ACC112 (cell line): Measurements from ENCODE around the gene EIF5AL1.
A peak's percentile ranks its signal among the peaks of the same experiment; 100 is the strongest.

Source experiments
- H2AFZ ChIP-seq: fragments of 200-600 bp; sonication (generic); one replicate; pipeline ENCODE4 v1.6.0; 2017; ENCODE audit warnings: antibody characterized with exemption, low read length; ENCODE audit not compliant: unreplicated experiment
- H3K27ac ChIP-seq: fragments of 200-600 bp; sonication (generic); 2 replicates; pipeline ENCODE4 v1.5.1; 2014; ENCODE audit warnings: low read depth, mild to moderate bottlenecking, antibody characterized with exemption, low read length, moderate library complexity
- H3K27me3 ChIP-seq: fragments of 200-600 bp; sonication (generic); 2 replicates; pipeline ENCODE4 v1.6.1; 2014; ENCODE audit warnings: mild to moderate bottlenecking, antibody characterized with exemption, low read length, moderate library complexity, mixed read lengths; ENCODE audit not compliant: insufficient read depth
- H3K36me3 ChIP-seq: fragments of 200-600 bp; sonication (generic); 2 replicates; pipeline ENCODE4 v1.6.1; 2016; ENCODE audit warnings: mild to moderate bottlenecking, antibody characterized with exemption, low read length, moderate library complexity, mixed read lengths; ENCODE audit not compliant: insufficient read depth
- H3K4me1 ChIP-seq: fragments of 200-600 bp; sonication (generic); one replicate; pipeline ENCODE4 v1.6.1; 2016; ENCODE audit warnings: low read length, mixed read lengths; ENCODE audit not compliant: insufficient read depth, unreplicated experiment, control insufficient read depth
- H3K4me3 ChIP-seq: fragments of 200-600 bp; sonication (generic); 2 replicates; pipeline ENCODE4 v1.5.1; 2014; ENCODE audit warnings: mild to moderate bottlenecking, low read depth, low read length
- H3K79me2 ChIP-seq: fragments of 200-600 bp; sonication (generic); one replicate; pipeline ENCODE4 v1.6.0; 2016; ENCODE audit warnings: low read length; ENCODE audit not compliant: control insufficient read depth, unreplicated experiment, insufficient read depth

The EIF5AL1 gene

GRCh38 chr10:79487296-79488194 is 24.8 kb upstream of the EIF5AL1 start:
- peaks cover 28% of the 10 kb centered on the region for H3K4me1 ChIP-seq
- no peaks in the 10 kb centered on the region for H3K79me2 ChIP-seq
- peak overlapping the region; percentile 85 for H2AFZ ChIP-seq
- peak overlapping the region; percentile 13; the same call in 1 of the 2 replicates for H3K4me3 ChIP-seq
- H3K27me3 ChIP-seq, result no peaks in the 10 kb centered on the region
- peak overlapping the region; percentile 71 for H3K27ac ChIP-seq
- no peaks in the 10 kb centered on the region for H3K36me3 ChIP-seq

GRCh38 chr10:79488336-79488735 is 24.0 kb upstream of the EIF5AL1 start:
- no peaks in the 10 kb centered on the region for H3K36me3 ChIP-seq
- peak overlapping the region; percentile 71 for H3K27ac ChIP-seq
- peaks cover 24% of the 10 kb centered on the region for H3K4me1 ChIP-seq
- H3K27me3 ChIP-seq, result no peaks in the 10 kb centered on the region
- H3K4me3 ChIP-seq, result peak overlapping the region; percentile 13; the same call in 1 of the 2 replicates
- no peaks in the 10 kb centered on the region for H3K79me2 ChIP-seq
- H2AFZ ChIP-seq, result peak overlapping the region; percentile 85

GRCh38 chr10:79488870-79489269 is 23.5 kb upstream of the EIF5AL1 start:
- Histone ChIP-seq H2AFZ (peak overlapping the region; percentile 53), H3K36me3 (no peaks in the 10 kb centered on the region), H3K4me1 (peaks cover 19% of the 10 kb centered on the region), H3K27me3 (no peaks in the 10 kb centered on the region), H3K4me3 (0 out of 2 replicates have a peak overlapping the region, but pooled peaks have one; percentile 4), H3K27ac (peak overlapping the region; percentile 71; the same call in 1 of the 2 replicates), H3K79me2 (no peaks in the 10 kb centered on the region)

DNA sequence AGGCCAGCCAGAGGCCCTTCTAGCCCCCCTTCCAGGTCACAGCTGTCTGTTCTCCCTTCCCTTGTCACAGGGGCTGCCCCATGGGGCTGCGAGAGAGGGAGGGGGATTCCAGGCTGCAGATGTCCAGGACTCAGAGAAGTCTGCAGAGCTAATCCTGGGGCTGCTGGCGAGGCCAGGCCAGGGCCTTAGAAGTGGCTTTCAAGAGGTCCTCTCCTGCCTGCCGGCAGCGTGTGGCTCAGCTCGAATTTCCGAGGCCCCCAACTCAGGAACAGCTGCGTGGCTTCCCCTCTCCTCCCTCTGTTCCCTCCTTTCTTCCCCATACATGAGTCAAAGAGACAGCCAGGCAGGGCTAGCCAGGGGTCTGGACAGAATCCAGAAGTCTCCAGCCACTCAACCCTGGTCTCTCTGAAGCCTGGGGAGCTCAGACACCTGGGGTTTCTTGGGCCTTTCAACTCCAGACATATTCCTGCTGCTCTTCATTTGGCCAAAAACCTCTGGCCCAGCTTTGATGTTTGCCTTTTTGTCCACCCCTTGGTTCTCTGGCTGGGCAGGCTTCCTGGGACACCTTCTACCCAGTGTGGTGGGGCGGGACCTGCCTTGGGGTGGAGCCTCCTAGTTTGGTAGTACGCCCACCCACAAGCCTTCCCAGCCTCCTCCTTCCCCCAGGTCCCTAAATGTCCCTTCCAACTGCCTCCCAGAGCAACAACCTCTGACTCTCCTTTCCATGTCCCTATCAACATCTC is 21.8 kb upstream of the EIF5AL1 start:
- Histone ChIP-seq H3K79me2 (no peaks in the 10 kb centered on the region), H3K4me3 (no peak overlapping the region), H3K27me3 (no peaks in the 10 kb centered on the region), H3K27ac (no peak overlapping the region), H3K4me1 (peaks cover 17% of the 10 kb centered on the region), H3K36me3 (no peaks in the 10 kb centered on the region), H2AFZ (no peak overlapping the region)

DNA sequence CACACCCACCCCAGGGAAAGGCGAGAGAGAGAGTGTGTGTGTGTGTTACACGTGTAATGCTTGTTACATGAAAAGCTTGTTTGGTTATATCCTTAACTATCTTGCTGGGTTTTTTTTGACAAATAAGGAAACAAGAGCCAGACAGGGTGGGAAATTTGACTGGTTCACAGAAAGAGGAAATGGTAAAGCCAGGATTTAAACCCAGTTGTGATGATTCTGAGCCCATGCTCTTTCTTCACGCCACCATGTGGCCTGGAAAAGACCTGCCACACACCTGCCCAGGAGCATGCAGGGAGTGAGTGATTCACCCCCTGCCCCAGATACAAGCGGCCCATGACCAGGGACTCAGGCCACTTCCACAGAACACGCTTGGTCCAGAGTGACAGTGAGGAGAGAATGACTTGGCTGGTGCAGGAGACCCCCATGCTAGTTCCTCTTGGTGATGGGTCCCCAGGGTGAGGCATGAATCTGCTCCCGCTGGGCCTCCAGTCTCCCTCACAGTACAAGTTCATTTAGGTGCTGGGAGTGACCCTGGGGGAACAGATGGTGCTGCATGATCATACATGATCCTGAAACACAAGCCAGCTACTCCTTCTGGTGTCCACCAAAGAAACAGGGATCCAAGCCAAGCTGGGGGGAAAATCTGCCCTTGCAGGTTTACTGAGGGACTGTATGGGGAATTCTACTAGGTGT is 21.0 kb upstream of the EIF5AL1 start:
- Histone ChIP-seq H3K4me1 (peaks cover 17% of the 10 kb centered on the region), H2AFZ (no peak overlapping the region), H3K4me3 (no peak overlapping the region), H3K36me3 (no peaks in the 10 kb centered on the region), H3K27ac (no peak overlapping the region), H3K79me2 (no peaks in the 10 kb centered on the region), H3K27me3 (0 out of 2 replicates have a peak, but pooled peaks cover 6% of the 10 kb centered on the region)

GRCh38 chr10:79492256-79492655 is 20.1 kb upstream of the EIF5AL1 start:
- H3K36me3 ChIP-seq, result no peaks in the 10 kb centered on the region
- peaks cover 15% of the 10 kb centered on the region; the same call in 1 of the 2 replicates for H3K27me3 ChIP-seq
- H3K4me1 ChIP-seq, result peaks cover 17% of the 10 kb centered on the region
- no peak overlapping the region for H3K27ac ChIP-seq
- H3K79me2 ChIP-seq, result no peaks in the 10 kb centered on the region
- H2AFZ ChIP-seq, result no peak overlapping the region
- no peak overlapping the region for H3K4me3 ChIP-seq

GRCh38 chr10:79492839-79493238 is 19.5 kb upstream of the EIF5AL1 start:
- Histone ChIP-seq H3K36me3 (no peaks in the 10 kb centered on the region), H3K27ac (no peak overlapping the region), H3K4me3 (no peak overlapping the region), H3K79me2 (no peaks in the 10 kb centered on the region), H3K4me1 (peaks cover 12% of the 10 kb centered on the region), H2AFZ (no peak overlapping the region), H3K27me3 (peaks cover 19% of the 10 kb centered on the region; the same call in 1 of the 2 replicates)

- Histone ChIP-seq H3K36me3 (no peaks in the 10 kb centered on the region), H3K27me3 (peaks cover 24% of the 10 kb centered on the region; the same call in 1 of the 2 replicates), H2AFZ (no peak overlapping the region), H3K4me1 (peaks cover 3% of the 10 kb centered on the region), H3K79me2 (no peaks in the 10 kb centered on the region), H3K27ac (no peak overlapping the region), H3K4me3 (no peak overlapping the region)
Measured at GRCh38 chr10:79493806-79494205, 18.5 kb upstream of the EIF5AL1 start.

DNA sequence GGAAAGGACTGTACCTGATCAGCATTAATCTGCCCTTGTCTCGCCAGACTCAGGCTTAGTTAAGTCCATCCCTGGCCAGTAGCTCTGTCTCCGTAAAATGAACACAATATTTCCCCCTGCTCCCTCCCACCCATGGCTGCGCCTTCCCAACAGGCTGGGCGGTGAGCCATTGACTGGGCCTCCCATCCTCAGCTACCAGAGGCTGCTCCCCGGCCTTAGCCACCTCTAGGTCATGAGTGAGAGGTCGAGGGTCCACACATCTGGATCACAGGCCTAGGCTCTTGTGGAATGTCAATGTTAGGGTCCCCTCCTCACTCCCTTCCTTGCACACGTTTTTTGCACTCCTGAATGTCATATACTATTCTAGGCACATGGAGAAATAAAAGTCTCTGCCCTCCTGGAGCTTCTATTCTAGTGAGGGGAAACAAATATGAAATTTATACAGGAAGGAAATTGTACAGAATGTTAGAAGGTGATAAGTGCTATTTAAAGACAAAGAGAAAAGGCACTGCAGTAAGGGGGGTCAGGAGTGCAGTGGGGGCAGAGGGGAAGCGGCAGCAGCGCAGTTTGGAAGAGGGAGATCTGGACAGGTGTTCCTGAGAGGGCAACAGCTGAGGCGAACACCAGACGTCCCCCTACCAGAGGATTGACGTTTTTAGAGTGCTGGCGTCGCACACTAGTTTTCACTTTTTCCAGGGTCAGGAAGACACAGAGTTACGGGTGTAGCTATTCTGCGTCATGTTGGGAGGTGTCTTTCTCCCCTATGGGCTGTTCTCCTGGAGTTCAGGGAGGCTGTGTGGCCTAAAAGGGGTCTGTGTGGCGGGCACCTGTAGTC is 17.2 kb upstream of the EIF5AL1 start:
- H3K27ac ChIP-seq, result no peak overlapping the region
- H3K27me3 ChIP-seq, result peaks cover 24% of the 10 kb centered on the region; the same call in 1 of the 2 replicates
- H2AFZ ChIP-seq, result no peak overlapping the region
- H3K4me3 ChIP-seq, result no peak overlapping the region
- no peaks in the 10 kb centered on the region for H3K79me2 ChIP-seq
- H3K36me3 ChIP-seq, result no peaks in the 10 kb centered on the region
- no peaks in the 10 kb centered on the region for H3K4me1 ChIP-seq
